Measurements from ENCODE around the gene SMOC2.
"Not testable (repeated sequence)": the region's sequence is repeated elsewhere in the genome, so short reads cannot be mapped to it uniquely, and the experiment has no call there.

SMOC2 gene

GRCh38 chr6:168563656-168564055, 122.7 kb downstream of the SMOC2 start:
- in situ Hi-C loops (cut with MboI; ENCODE audit: low sequenced_read_pairs) = no loop called here

DNA sequence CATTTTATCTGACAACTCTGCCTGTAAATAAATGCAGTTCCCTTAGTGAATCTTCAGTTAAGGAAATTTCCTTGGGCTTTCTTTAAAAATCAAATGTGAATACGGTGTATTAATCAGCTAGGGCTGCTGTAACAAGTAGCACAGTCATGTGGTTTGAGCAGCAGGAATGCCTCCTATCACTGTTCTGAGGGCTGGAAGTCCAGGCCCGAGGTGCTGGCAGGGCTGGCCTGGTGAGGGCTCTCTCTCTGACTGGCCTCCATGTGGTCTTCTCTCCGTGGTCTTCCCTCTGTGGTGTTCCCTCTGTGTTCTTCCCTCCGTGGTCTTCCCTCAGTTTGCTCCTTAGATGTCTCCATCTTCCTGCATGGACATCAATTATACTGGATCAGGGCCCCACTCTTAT, 124.1 kb downstream of the SMOC2 start:
- in situ Hi-C loops (cut with MboI; ENCODE audit: low sequenced_read_pairs) = no loop called here

GRCh38 chr6:168570211-168570610, 129.2 kb downstream of the SMOC2 start:
- in situ Hi-C loops (cut with MboI; ENCODE audit: low sequenced_read_pairs) = no loop called here

- in situ Hi-C loops (cut with MboI; ENCODE audit: low sequenced_read_pairs) = no loop called here
Observed at GRCh38 chr6:168571268-168571667, 130.3 kb downstream of the SMOC2 start.

DNA sequence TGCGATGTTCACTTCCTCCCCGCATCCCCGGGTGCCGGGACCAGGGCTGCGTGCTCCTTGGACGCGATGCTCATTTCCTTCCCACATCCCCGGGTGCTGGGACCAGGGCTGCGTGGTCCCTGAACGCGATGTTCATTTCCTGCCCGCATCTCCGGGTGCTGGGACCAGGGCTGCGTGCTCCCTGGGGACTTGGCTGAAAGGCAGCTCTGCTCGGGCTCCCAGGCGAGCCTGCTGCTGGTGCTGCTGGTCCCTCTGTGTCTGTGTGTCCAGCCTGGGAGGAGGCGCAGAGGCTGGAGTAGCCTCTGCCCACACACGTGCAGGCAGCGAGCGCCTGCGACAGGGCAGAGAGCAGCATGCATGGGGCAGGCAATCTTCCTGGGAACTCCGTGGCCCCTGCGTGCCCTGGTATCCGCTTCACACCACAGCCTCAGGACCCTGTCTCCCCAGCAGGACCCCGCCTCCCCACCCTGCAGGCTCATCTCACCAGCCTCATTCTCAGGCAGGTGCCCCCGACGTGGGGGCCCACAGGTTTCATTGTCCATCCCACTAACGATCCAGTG, 132.4 kb downstream of the SMOC2 start:
- in situ Hi-C loops (cut with MboI; ENCODE audit: low sequenced_read_pairs) = not testable (repeated sequence)

DNA sequence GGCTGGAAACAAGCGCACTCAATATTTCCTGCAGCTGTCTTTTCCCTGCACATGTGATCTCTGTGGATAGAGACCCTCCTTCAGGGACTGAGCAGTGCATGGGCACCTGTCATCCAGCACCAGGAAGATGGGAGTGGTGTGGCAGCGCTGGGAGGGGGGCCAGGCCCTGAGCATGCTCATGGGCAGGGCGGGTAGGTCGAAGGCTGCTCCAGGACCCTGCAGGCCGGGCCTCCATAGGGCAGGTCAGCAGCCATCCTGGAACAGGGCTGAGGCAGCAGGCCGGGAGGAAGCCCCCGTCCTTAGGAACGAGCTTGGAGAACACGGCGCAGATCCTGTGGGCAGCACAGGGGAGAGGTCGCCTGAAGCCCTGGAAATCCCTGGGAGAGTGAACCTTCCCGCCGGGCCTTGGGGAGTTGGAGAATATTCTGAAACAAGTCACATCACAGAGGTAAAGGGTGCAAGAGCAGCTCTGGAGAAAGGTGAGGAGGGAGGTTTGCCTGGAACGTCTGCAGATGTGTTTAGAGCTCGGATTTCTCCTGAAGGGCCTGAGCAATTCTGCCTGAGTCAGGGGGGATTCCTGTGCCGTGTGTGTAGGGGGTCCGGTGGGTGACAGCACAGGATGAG, 133.2 kb downstream of the SMOC2 start:
- in situ Hi-C loops (cut with MboI; ENCODE audit: low sequenced_read_pairs) = no loop called here

GRCh38 chr6:168574699-168575195, 133.8 kb downstream of the SMOC2 start:
- in situ Hi-C loops (cut with MboI; ENCODE audit: low sequenced_read_pairs) = no loop called here

DNA sequence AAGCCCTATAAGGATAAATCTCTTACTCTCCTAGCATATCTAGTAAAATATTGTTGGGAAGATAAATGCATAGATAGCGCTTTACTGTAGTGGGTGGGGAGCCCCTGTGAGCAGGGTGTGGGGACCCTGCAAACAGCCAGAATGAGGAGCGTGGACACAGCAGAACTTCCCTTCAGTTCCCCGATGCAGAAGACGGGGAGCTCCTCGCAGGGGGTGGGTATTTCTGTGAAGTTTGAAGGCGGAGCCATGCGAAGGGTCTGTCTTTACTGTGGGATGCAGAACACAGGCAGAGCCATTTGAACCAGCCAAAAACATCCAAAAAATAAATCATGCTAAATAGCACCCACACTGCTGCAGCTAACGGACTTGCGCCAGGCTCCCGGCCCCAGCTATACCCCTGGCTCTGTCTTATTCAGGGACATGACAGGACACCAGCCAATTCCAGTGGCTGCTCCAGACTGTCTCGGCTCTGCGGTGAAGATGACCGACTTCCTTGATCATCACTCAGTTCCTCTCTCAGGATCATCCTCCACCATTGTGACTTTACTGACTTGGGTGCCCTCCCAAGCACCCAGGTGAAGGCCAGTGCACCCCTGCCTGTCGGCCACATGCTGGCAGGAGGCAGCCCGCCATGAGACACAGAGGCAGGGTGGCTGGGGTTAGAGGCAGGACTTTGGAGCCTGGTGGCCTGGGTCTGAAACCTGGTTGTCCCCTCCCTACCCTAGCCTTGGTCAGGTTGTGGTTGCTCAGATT, 134.5 kb downstream of the SMOC2 start:
- in situ Hi-C loops (cut with MboI; ENCODE audit: low sequenced_read_pairs) = no loop called here

DNA sequence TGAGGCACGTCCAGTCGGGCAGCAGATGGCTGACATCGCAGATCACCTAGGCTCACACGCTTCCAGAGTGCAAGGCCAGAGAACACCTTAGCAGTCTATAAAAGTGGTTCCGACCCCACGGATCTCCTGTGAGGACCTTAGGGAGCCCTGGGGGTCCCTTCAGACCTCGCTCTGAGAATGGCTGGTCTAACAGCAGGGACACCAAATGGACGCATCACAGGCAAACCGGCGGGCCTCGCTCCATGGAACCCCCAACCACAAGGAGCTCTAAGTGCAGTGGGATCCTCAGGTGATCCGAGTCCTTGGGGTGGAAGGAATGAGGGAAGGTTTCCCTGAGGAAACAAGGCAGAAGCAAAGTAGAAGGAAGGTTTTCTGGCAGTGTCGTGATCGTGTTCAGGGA, 135.4 kb downstream of the SMOC2 start:
- in situ Hi-C loops (cut with MboI; ENCODE audit: low sequenced_read_pairs) = no loop called here

GRCh38 chr6:168577496-168577895, 136.5 kb downstream of the SMOC2 start:
- in situ Hi-C loops (cut with MboI; ENCODE audit: low sequenced_read_pairs) = no loop called here

GRCh38 chr6:168578036-168578435, 137.1 kb downstream of the SMOC2 start:
- in situ Hi-C loops (cut with MboI; ENCODE audit: low sequenced_read_pairs) = no loop called here

DNA sequence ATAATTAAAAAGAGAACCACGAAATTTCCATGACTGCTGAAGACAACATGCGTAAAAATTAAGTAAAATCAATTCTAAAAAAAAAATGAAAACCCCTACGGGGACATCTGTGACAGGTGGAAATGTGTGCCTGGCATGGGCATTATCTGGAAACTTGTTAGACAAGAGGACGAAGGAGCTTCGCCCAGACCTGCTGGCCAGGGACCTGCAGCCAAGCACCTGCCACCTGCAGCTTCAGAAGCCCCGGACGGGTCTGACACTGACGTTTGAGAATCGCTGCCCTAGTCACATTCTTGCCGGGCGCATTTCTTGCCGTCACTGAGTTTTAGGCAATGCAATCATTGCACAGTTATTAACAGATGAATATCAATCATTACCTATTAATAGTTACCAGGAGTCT, 140.3 kb downstream of the SMOC2 start:
- in situ Hi-C loops (cut with MboI; ENCODE audit: low sequenced_read_pairs) = no loop called here

DNA sequence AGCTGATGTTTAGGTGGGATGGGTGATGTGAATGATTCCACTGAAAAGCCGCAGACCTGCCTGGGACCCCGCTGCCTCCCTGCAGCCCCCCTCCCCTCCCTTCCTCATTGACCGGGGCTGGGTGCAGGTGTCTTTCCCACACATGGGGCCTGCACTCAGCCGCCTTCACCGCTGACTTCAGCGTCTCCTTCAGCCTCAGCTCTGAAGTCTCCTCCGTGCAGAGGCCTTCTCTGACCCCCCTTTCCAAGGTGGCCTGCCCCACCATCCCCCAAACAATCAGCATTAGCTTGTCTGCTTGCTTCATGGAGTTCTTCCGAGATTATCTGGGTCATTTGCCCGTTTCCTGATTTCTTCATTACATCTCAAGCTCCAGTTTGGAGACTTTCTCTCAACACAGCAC, 140.7 kb downstream of the SMOC2 start:
- in situ Hi-C loops (cut with MboI; ENCODE audit: low sequenced_read_pairs) = no loop called here

- in situ Hi-C loops (cut with MboI; ENCODE audit: low sequenced_read_pairs) = no loop called here
Observed at GRCh38 chr6:168582571-168582981, 141.6 kb downstream of the SMOC2 start.

- in situ Hi-C loops (cut with MboI; ENCODE audit: low sequenced_read_pairs) = no loop called here
Observed at GRCh38 chr6:168583126-168583525, 142.1 kb downstream of the SMOC2 start.

- in situ Hi-C loops (cut with MboI; ENCODE audit: low sequenced_read_pairs) = no loop called here
Observed at GRCh38 chr6:168583821-168584220, 142.8 kb downstream of the SMOC2 start.

GRCh38 chr6:168584249-168584648, 143.3 kb downstream of the SMOC2 start:
- in situ Hi-C loops (cut with MboI; ENCODE audit: low sequenced_read_pairs) = no loop called here

DNA sequence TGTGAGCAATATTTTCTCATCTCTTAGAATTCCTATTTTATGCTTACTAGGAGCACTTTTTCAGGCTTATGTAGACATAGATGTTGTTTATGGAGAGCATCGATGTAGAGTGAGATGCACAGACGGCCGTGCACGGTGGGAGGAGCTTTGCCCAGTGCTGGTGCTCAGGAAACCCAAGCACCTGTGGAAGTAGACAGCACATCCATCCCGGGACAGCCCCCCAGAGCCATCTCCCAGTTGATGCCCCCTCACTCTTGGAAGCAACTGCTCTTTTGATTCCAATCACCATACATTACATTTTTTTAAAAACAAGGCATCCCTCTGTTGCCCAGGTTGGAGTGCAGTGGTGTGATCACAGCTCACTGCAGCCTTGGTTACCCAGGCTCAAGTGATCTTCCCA, 143.7 kb downstream of the SMOC2 start:
- in situ Hi-C loops (cut with MboI; ENCODE audit: low sequenced_read_pairs) = no loop called here

- in situ Hi-C loops (cut with MboI; ENCODE audit: low sequenced_read_pairs) = no loop called here
Observed at GRCh38 chr6:168585441-168585840, 144.5 kb downstream of the SMOC2 start.

GRCh38 chr6:168589275-168589674, 148.3 kb downstream of the SMOC2 start:
- in situ Hi-C loops (cut with MboI; ENCODE audit: low sequenced_read_pairs) = no loop called here

GRCh38 chr6:168590406-168590805, 149.4 kb downstream of the SMOC2 start:
- in situ Hi-C loops (cut with MboI; ENCODE audit: low sequenced_read_pairs) = no loop called here

DNA sequence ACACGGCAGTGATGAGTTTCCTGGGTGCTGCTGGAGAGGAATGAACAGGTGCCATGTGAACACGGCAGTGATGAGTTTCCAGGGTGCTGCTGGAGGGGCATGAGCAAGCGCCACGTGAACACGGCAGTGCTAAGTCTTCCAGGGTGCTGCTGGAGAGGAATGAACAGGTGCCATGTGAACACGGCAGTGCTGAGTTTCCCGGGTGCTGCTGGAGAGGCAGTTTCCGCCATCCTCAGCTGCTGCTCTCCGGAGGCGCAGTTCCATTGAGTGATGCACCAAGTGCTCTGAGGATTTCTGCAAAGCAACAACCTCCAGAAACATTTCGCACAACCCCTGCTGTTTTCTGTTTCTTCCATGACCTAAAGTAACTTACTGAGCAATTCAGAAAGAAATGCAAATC, 155.4 kb downstream of the SMOC2 start:
- in situ Hi-C loops (cut with MboI; ENCODE audit: low sequenced_read_pairs) = no loop called here

All from HL-60/S4 treated with phorbol 12-myristate 13-acetate at 8.2 ng/mL for 4 days and 3 days (cell line).